ENCODE results near the gene OSBPL3. TPM values are rescaled to one million over a fixed set of nuclear protein-coding genes. Genes with fewer than 3 reads are reported as not detected.

OSBPL3 gene
- total and polyA plus RNA-seq, 2 donors (not counting 1 experiment from before 2014, with no cell fraction given), result 13.5 to 67.6 TPM

DNA sequence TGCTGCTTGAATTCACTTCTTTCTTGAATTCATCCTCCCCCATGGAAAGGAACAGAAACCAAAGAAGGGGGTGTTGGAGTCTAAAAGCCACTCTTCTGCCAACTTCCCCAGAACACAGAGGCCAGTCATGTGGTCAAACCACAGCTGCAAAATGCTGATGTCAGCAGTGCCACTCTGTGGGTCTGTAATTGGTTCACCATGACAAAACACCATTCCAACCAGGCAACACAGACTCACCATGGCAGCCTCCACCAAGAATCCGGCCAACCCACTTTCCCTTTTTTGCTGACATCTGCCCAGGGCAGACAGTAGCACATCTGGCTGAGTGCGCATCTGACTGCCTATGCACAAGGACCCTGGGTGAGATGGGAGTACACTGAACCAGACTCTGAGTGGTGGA lies 16.8 kb downstream of the OSBPL3 start:
- Histone ChIP-seq H3K4me1 (ENCODE audit: control insufficient read depth in 2 of 2, insufficient read depth in 2 of 2, low read length in 2 of 2) (peaks cover 42 to 47% of the 10 kb centered on the region in 2 donors), H3K79me2 (ENCODE audit: control insufficient read depth, insufficient read depth, low read length) (peaks cover 65% of the 10 kb centered on the region), H3K9ac (ENCODE audit: low read length) (peak overlapping the region; percentile 5), H2AFZ (ENCODE audit: insufficient read depth, low read depth, low read length, poor library complexity, severe bottlenecking) (no peak overlapping the region), H3K27me3 (replicated peaks in 1 of 4; ENCODE audit: control extremely low read depth in 1 of 4, control insufficient read depth in 3 of 4, insufficient read depth in 4 of 4, low read length in 3 of 4) (no peaks in the 10 kb centered on the region), H3K27ac (ENCODE audit: low read length in 2 of 2) (peak overlapping the region; percentile 3 to 54), H3K9me3 (ENCODE audit: control extremely low read depth in 1 of 3, control insufficient read depth in 2 of 3, insufficient read depth in 1 of 3, low read length in 2 of 3) (no peaks in the 10 kb centered on the region), H3K4me3 (ENCODE audit: control extremely low read depth in 1 of 5, extremely low read depth in 1 of 5, insufficient read depth in 1 of 5, low read depth in 2 of 5, low read length in 4 of 5) (no peak overlapping the region), H3K36me3 (replicated peaks in 1 of 2; ENCODE audit: control extremely low read depth in 1 of 2, control insufficient read depth in 1 of 2, extremely low read depth in 1 of 2, insufficient read depth in 2 of 2, low read length in 1 of 2) (no peaks in the 10 kb centered on the region), H3K4me2 (replicated peaks; ENCODE audit: low read depth, low read length, poor library complexity, severe bottlenecking) (peak overlapping the region; percentile 54), H4K20me1 (ENCODE audit: control insufficient read depth, insufficient read depth, low read length, poor library complexity, severe bottlenecking) (peaks cover 12% of the 10 kb centered on the region)
- peak; percentile 88 for ATAC-seq (ENCODE audit: low read depth)
- intact Hi-C loops (cut with micrococcal nuclease), result loop anchor here (1.0 to 5.0 kb wide), 4 partner anchors 16 to 143 kb away; no protein-coding TSS in a partner anchor
- peak overlapping the region; percentile 64 for H3K4me3 Mint-ChIP-seq
- H3K27me3 Mint-ChIP-seq, result no peaks in the 10 kb centered on the region
- no peak for TF ChIP-seq EZH2 (IDR thresholded peaks at IDR 0.05; ENCODE audit: borderline replicate concordance, insufficient read depth, low read depth, low read length, poor library complexity, severe bottlenecking)
- TF ChIP-seq, protein P1, sequence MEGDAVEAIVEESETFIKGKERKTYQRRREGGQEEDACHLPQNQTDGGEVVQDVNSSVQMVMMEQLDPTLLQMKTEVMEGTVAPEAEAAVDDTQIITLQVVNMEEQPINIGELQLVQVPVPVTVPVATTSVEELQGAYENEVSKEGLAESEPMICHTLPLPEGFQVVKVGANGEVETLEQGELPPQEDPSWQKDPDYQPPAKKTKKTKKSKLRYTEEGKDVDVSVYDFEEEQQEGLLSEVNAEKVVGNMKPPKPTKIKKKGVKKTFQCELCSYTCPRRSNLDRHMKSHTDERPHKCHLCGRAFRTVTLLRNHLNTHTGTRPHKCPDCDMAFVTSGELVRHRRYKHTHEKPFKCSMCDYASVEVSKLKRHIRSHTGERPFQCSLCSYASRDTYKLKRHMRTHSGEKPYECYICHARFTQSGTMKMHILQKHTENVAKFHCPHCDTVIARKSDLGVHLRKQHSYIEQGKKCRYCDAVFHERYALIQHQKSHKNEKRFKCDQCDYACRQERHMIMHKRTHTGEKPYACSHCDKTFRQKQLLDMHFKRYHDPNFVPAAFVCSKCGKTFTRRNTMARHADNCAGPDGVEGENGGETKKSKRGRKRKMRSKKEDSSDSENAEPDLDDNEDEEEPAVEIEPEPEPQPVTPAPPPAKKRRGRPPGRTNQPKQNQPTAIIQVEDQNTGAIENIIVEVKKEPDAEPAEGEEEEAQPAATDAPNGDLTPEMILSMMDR (IDR thresholded peaks at IDR 0.05), result no peak
- WGBS (ENCODE audit: insufficient coverage), result 83% methylated on average over 1 of the region's 2 CpGs
- CTCF ChIA-PET, result interaction anchor here (0.7 to 3.4 kb wide), 5 partner anchors 16 to 151 kb away, joined by 3 to 19 read pairs (median 5); partner anchors contain the start of gene OSBPL3
- POLR2A ChIA-PET, result no interaction called here
- peak; percentile 88 for DNase-seq
- H3K9me3 Mint-ChIP-seq (ENCODE audit: insufficient read depth), result no peaks in the 10 kb centered on the region
- peak overlapping the region; percentile 89 for H3K27ac Mint-ChIP-seq
- peaks cover 80% of the 10 kb centered on the region for H3K4me1 Mint-ChIP-seq

DNA sequence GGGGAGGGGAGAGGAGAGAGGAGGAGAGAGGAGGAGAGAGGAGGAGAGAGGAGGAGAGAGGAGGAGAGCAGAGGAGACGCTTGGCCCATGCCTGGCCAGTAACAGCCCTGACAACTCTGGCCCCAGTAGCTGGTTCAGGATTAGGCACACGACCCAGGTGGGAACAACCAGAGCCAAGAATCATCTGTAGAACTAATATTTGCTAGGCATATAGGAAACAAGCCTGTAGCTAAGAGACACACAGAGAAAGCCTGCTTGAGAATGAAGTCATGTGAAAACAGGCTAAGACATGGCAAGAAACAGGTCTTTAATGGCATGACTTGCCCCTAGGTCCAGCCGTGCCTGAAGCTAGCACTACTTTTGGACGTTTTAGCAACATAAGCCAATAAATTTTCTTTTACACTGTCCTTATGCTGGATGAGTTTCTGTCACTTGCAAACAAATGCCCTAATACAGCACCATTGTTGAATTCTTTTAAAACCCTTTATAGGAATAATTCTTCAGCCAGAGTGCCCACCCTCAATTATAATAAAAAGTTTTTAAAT lies 17.5 kb downstream of the OSBPL3 start:
- no peaks in the 10 kb centered on the region for H3K9me3 ChIP-seq (ENCODE audit: control extremely low read depth in 1 of 3, control insufficient read depth in 2 of 3, insufficient read depth in 1 of 3, low read length in 2 of 3)
- intact Hi-C loops (cut with micrococcal nuclease), result loop anchor here (5.0 kb wide), 2 partner anchors 50 to 65 kb away; no protein-coding TSS in a partner anchor
- no peaks in the 10 kb centered on the region for H3K27me3 Mint-ChIP-seq
- H3K9me3 Mint-ChIP-seq (ENCODE audit: insufficient read depth), result no peaks in the 10 kb centered on the region
- no peak overlapping the region for H2AFZ ChIP-seq (ENCODE audit: insufficient read depth, low read depth, low read length, poor library complexity, severe bottlenecking)
- peak; percentile 10 for DNase-seq
- H3K27ac ChIP-seq (ENCODE audit: low read length in 2 of 2), result no peak overlapping the region
- H3K27me3 ChIP-seq (replicated peaks in 1 of 4; ENCODE audit: control extremely low read depth in 1 of 4, control insufficient read depth in 3 of 4, insufficient read depth in 4 of 4, low read length in 3 of 4), result no peaks in the 10 kb centered on the region
- ChIA-PET CTCF (interaction anchor here (1.7 to 3.4 kb wide), 3 partner anchors 17 to 150 kb away, joined by 5 to 19 read pairs (median 9); partner anchors contain the start of gene OSBPL3), POLR2A (interaction anchor here (0.6 kb wide), 1 partner anchor 11 kb away, joined by 3 read pairs; no protein-coding TSS in a partner anchor)
- H3K27ac Mint-ChIP-seq, result no peak overlapping the region
- no peak overlapping the region for H3K4me3 Mint-ChIP-seq
- H4K20me1 ChIP-seq (ENCODE audit: control insufficient read depth, insufficient read depth, low read length, poor library complexity, severe bottlenecking), result peaks cover 12% of the 10 kb centered on the region
- peaks cover 39 to 44% of the 10 kb centered on the region in 2 donors for H3K4me1 ChIP-seq (ENCODE audit: control insufficient read depth in 2 of 2, insufficient read depth in 2 of 2, low read length in 2 of 2)
- no peak overlapping the region for H3K4me3 ChIP-seq (ENCODE audit: control extremely low read depth in 1 of 5, extremely low read depth in 1 of 5, insufficient read depth in 1 of 5, low read depth in 2 of 5, low read length in 4 of 5)
- TF ChIP-seq, protein P1 (IDR thresholded peaks at IDR 0.05), result no peak
- no peak for TF ChIP-seq EZH2 (IDR thresholded peaks at IDR 0.05; ENCODE audit: borderline replicate concordance, insufficient read depth, low read depth, low read length, poor library complexity, severe bottlenecking)
- H3K79me2 ChIP-seq (ENCODE audit: control insufficient read depth, insufficient read depth, low read length), result peaks cover 71% of the 10 kb centered on the region
- peaks cover 78% of the 10 kb centered on the region for H3K4me1 Mint-ChIP-seq
- no peaks in the 10 kb centered on the region for H3K36me3 ChIP-seq (replicated peaks in 1 of 2; ENCODE audit: control extremely low read depth in 1 of 2, control insufficient read depth in 1 of 2, extremely low read depth in 1 of 2, insufficient read depth in 2 of 2, low read length in 1 of 2)
- H3K9ac ChIP-seq (ENCODE audit: low read length), result no peak overlapping the region
- H3K4me2 ChIP-seq (replicated peaks; ENCODE audit: low read depth, low read length, poor library complexity, severe bottlenecking), result peak overlapping the region; percentile 54
- WGBS (ENCODE audit: insufficient coverage), result 89% methylated on average over 3 of the region's 4 CpGs
- ATAC-seq (ENCODE audit: low read depth), result no peak

Measured in B cell (primary cell).